ENCODE data around the gene MGMT. TPM values are rescaled to one million over a fixed set of nuclear protein-coding genes. Genes with fewer than 3 reads are reported as not detected.

MGMT gene
- total and polyA plus RNA-seq, 2 of the 4 experiments (the other 2 are of a cell fraction): 11.5 to 17.8 TPM

GRCh38 chr10:129705676-129706075 lies 238.6 kb downstream of the MGMT start:
- Histone ChIP-seq H2BK20ac (ENCODE audit: low read depth, low read length) (no peak overlapping the region), H3K14ac (replicated peaks; ENCODE audit: low read depth, low read length) (no peak overlapping the region), H3K56ac (ENCODE audit: extremely low read depth, insufficient read depth, low read length) (no peak overlapping the region), H4K20me1 (ENCODE audit: insufficient read depth, low read length) (no peaks in the 10 kb centered on the region), H3K9me3 (ENCODE audit: control insufficient read depth, insufficient read depth, low read length) (no peaks in the 10 kb centered on the region), H4K91ac (ENCODE audit: insufficient read depth, low read depth, low read length) (no peak overlapping the region), H3K79me1 (ENCODE audit: low read depth in 1 of 2, low read length in 2 of 2) (no peaks in the 10 kb centered on the region), H2AK9ac (replicated peaks; ENCODE audit: low read depth, low read length, poor library complexity) (no peak overlapping the region), H3K36me3 (ENCODE audit: control insufficient read depth, insufficient read depth, low read length) (no peaks in the 10 kb centered on the region; the same call in 1 of the 2 replicates), H2AK5ac (ENCODE audit: low read depth, low read length) (no peak overlapping the region), H3K27me3 (ENCODE audit: control insufficient read depth, insufficient read depth, low read length) (no peaks in the 10 kb centered on the region), H3K4me2 (ENCODE audit: low read depth, low read length) (no peak overlapping the region), H2AFZ (replicated peaks; ENCODE audit: low read length, poor library complexity) (no peak overlapping the region), H4K8ac (ENCODE audit: low read depth in 2 of 2, low read length in 2 of 2) (no peak overlapping the region), H2BK120ac (ENCODE audit: low read depth, low read length) (no peak overlapping the region), H3K18ac (ENCODE audit: low read depth, low read length) (no peak overlapping the region), H3K9ac (ENCODE audit: low read depth, low read length) (no peak overlapping the region), H3K4me1 (ENCODE audit: control insufficient read depth, insufficient read depth, low read length) (no peaks in the 10 kb centered on the region; the same call in 1 of the 2 replicates), H3K4ac (ENCODE audit: low read depth, low read length) (no peak overlapping the region), H3K27ac (ENCODE audit: insufficient read depth, low read length) (no peak overlapping the region), H3K4me3 (ENCODE audit: insufficient read depth, low read depth, low read length) (no peak overlapping the region), H3K23ac (ENCODE audit: low read depth, low read length) (no peak overlapping the region), H2BK5ac (ENCODE audit: low read depth, low read length, poor library complexity, severe bottlenecking) (no peak overlapping the region), H4K5ac (ENCODE audit: low read depth, low read length) (no peak overlapping the region), H2BK15ac (ENCODE audit: low read depth, low read length) (no peak overlapping the region), H3K9me1 (ENCODE audit: insufficient read depth, low read length) (no peaks in the 10 kb centered on the region)
- DNase-seq (no peak), ATAC-seq (ENCODE audit: low read depth) (no peak)
- POLR2A ChIA-PET (ENCODE audit: unreplicated experiment): no interaction called here
- no TSS peak for BruUV-seq (replicated peaks)
- 100% methylated on average over 2 of the region's 8 CpGs; no CpG with 5 or more reads in 1 of the 2 experiments for WGBS, 2 experiments (ENCODE audit: extremely low coverage in 2 of 2, insufficient read length in 1 of 2)
- intact Hi-C loops (cut with micrococcal nuclease) (no loop called here), in situ Hi-C loops (cut with MboI; ENCODE audit: low sequenced_read_pairs) (no loop called here), dilution Hi-C loops (cut with HindIII; ENCODE audit: low sequenced_read_pairs, unreplicated experiment) (no loop called here)
- TF ChIP-seq CHD1 (IDR thresholded peaks at IDR 0.05; ENCODE audit: low read depth, low read length): no peak
- TF ChIP-seq RFX5 (IDR thresholded peaks at IDR 0.05; ENCODE audit: low read depth, low read length): no peak
- TF ChIP-seq BHLHE40 (IDR thresholded peaks at IDR 0.05; ENCODE audit: low read depth, low read length): no peak
- no peak for TF ChIP-seq USF2 (IDR thresholded peaks at IDR 0.05; ENCODE audit: low read depth, low read length)
- no peak for TF ChIP-seq SMC3 (IDR thresholded peaks at IDR 0.05; ENCODE audit: low read depth, low read length)
- no peak for TF ChIP-seq RCOR1 (IDR thresholded peaks at IDR 0.05; ENCODE audit: insufficient replicate concordance, low read length)
- CTCF ChIA-PET: no interaction called here

All from IMR-90 (cell line).